Bronchial epithelial cell (primary cell): ENCODE measurements around the gene APBB2. TPM values are rescaled to one million over a fixed set of nuclear protein-coding genes. Genes with fewer than 3 reads are reported as not detected.

ENCODE experiments used
- DNase-seq: peaks from one replicate; pipeline ENCODE4 v3.0.0-alpha.2; 2010; ENCODE audit warnings: low read depth
- FAIRE-seq: peaks from 2 replicates; lab custom pipeline; 2011; peaks lifted over from hg19 to GRCh38; lab: Jason Lieb, UNC
- H3K27me3 ChIP-seq: 2 replicates; pipeline ENCODE4 v1.5.1; 2011; ENCODE audit warnings: low read length; ENCODE audit not compliant: control insufficient read depth, insufficient read depth
- H3K36me3 ChIP-seq: 2 replicates; pipeline ENCODE4 v1.5.1; 2011; ENCODE audit warnings: low read length; ENCODE audit not compliant: control insufficient read depth, insufficient read depth
- H3K4me3 ChIP-seq: 2 replicates; pipeline ENCODE4 v1.5.1; 2011; ENCODE audit warnings: mild to moderate bottlenecking, low read depth, low read length, control low read depth
- CTCF ChIP-seq: IDR thresholded peaks from 2 replicates; pipeline ENCODE4 v1.5.1; 2011; ENCODE audit warnings: mild to moderate bottlenecking, moderate library complexity, low read length, control low read depth, inconsistent platforms; ENCODE audit not compliant: insufficient read depth, severe bottlenecking
- total RNA-seq: library from RNA; depleted of rRNA; stranded (reverse); fragments of >200 nt; gene quantifications from 2 replicates; pipeline ENCODE4 v1.2.1, GENCODE V29; 2014

Gene APBB2
- total RNA-seq, 1 donor from 2014 or later: 39.2 TPM

GRCh38 chr4:41072021-41072777 is 142.1 kb downstream of the APBB2 start:
- FAIRE-seq (peak; percentile 66), DNase-seq (no peak)
- Histone ChIP-seq H3K36me3 (no peaks in the 10 kb centered on the region), H3K4me3 (no peak overlapping the region), H3K27me3 (no peaks in the 10 kb centered on the region)
- no peak for TF ChIP-seq CTCF

GRCh38 chr4:41070516-41071281 is 143.6 kb downstream of the APBB2 start:
- no peaks in the 10 kb centered on the region for H3K36me3 ChIP-seq
- no peaks in the 10 kb centered on the region for H3K27me3 ChIP-seq
- FAIRE-seq (no peak), DNase-seq (no peak)
- no peak overlapping the region for H3K4me3 ChIP-seq
- no peak for TF ChIP-seq CTCF

GRCh38 chr4:41069838-41070237 is 144.5 kb downstream of the APBB2 start:
- TF ChIP-seq CTCF: no peak
- Histone ChIP-seq H3K4me3 (no peak overlapping the region), H3K36me3 (no peaks in the 10 kb centered on the region), H3K27me3 (no peaks in the 10 kb centered on the region)
- FAIRE-seq (no peak), DNase-seq (no peak)

GRCh38 chr4:41069257-41069656 is 145.1 kb downstream of the APBB2 start:
- H3K4me3 ChIP-seq: no peak overlapping the region
- no peaks in the 10 kb centered on the region for H3K27me3 ChIP-seq
- DNase-seq (no peak), FAIRE-seq (no peak)
- H3K36me3 ChIP-seq: no peaks in the 10 kb centered on the region
- TF ChIP-seq CTCF: no peak

GRCh38 chr4:41067369-41067768 is 147.0 kb downstream of the APBB2 start:
- Histone ChIP-seq H3K36me3 (peaks cover 1% of the 10 kb centered on the region), H3K4me3 (no peak overlapping the region), H3K27me3 (no peaks in the 10 kb centered on the region)
- no peak for TF ChIP-seq CTCF
- DNase-seq (no peak), FAIRE-seq (no peak)
